Stimulated activated CD8-positive, alpha-beta memory T cell treated with anti-CD3 and anti-CD28 coated beads, Interleukin-12 subunit alpha, Interleukin-12 subunit beta, amount 100 ng/mL, for 1 hour (primary cell): ENCODE results near the gene RBM33.

Experiments
- DNase-seq: peaks from one replicate; pipeline ENCODE4 v3.0.0-alpha.2; 2020; ENCODE audit warnings: low read depth

The RBM33 gene

GRCh38 chr7:155824227-155824886, 179.9 kb downstream of the RBM33 start:
- DNase-seq = no peak

- no peak for DNase-seq
Observed at GRCh38 chr7:155825336-155825735, 180.9 kb downstream of the RBM33 start.

GRCh38 chr7:155829796-155830470, 185.5 kb downstream of the RBM33 start:
- no peak for DNase-seq
